Sigmoid colon (tissue), 4 donors: ENCODE data around the gene PHLDB2.

Experiments
- CTCF ChIP-seq, 4 experiments: fragments of 450-650 bp in 3 of 4; fragments of 200-600 bp in 1 of 4; IDR thresholded peaks; one replicate each; pipeline ENCODE4 v1.5.1; 2016 to 2019; ENCODE audit warnings: antibody characterized with exemption in 4 of 4, mild to moderate bottlenecking in 3 of 4, moderate library complexity in 2 of 4
- POLR2AphosphoS5 ChIP-seq, 4 donors: sonication (generic); formaldehyde crosslinking; IDR thresholded peaks; one replicate each; pipeline ENCODE4 v1.6.1; 2017; ENCODE audit warnings: antibody characterized with exemption in 4 of 4

GRCh38 chr3:111872979-111873378 lies 13.9 kb downstream of the PHLDB2 start:
- TF ChIP-seq CTCF (IDR thresholded peaks at IDR 0.05) (no peak), POLR2AphosphoS5 (IDR thresholded peaks at IDR 0.05) (no peak)
